ENCODE data around the gene ASB7. TPM values are rescaled to one million over a fixed set of nuclear protein-coding genes. Genes with fewer than 3 reads are reported as not detected.

Gene ASB7
- total and polyA plus RNA-seq, 2 experiments from 2014 or later = 4.1 to 13.9 TPM

GRCh38 chr15:100601163-100601562 lies 1.2 kb upstream of the ASB7 start (continued):
- TF ChIP-seq, protein P1, sequence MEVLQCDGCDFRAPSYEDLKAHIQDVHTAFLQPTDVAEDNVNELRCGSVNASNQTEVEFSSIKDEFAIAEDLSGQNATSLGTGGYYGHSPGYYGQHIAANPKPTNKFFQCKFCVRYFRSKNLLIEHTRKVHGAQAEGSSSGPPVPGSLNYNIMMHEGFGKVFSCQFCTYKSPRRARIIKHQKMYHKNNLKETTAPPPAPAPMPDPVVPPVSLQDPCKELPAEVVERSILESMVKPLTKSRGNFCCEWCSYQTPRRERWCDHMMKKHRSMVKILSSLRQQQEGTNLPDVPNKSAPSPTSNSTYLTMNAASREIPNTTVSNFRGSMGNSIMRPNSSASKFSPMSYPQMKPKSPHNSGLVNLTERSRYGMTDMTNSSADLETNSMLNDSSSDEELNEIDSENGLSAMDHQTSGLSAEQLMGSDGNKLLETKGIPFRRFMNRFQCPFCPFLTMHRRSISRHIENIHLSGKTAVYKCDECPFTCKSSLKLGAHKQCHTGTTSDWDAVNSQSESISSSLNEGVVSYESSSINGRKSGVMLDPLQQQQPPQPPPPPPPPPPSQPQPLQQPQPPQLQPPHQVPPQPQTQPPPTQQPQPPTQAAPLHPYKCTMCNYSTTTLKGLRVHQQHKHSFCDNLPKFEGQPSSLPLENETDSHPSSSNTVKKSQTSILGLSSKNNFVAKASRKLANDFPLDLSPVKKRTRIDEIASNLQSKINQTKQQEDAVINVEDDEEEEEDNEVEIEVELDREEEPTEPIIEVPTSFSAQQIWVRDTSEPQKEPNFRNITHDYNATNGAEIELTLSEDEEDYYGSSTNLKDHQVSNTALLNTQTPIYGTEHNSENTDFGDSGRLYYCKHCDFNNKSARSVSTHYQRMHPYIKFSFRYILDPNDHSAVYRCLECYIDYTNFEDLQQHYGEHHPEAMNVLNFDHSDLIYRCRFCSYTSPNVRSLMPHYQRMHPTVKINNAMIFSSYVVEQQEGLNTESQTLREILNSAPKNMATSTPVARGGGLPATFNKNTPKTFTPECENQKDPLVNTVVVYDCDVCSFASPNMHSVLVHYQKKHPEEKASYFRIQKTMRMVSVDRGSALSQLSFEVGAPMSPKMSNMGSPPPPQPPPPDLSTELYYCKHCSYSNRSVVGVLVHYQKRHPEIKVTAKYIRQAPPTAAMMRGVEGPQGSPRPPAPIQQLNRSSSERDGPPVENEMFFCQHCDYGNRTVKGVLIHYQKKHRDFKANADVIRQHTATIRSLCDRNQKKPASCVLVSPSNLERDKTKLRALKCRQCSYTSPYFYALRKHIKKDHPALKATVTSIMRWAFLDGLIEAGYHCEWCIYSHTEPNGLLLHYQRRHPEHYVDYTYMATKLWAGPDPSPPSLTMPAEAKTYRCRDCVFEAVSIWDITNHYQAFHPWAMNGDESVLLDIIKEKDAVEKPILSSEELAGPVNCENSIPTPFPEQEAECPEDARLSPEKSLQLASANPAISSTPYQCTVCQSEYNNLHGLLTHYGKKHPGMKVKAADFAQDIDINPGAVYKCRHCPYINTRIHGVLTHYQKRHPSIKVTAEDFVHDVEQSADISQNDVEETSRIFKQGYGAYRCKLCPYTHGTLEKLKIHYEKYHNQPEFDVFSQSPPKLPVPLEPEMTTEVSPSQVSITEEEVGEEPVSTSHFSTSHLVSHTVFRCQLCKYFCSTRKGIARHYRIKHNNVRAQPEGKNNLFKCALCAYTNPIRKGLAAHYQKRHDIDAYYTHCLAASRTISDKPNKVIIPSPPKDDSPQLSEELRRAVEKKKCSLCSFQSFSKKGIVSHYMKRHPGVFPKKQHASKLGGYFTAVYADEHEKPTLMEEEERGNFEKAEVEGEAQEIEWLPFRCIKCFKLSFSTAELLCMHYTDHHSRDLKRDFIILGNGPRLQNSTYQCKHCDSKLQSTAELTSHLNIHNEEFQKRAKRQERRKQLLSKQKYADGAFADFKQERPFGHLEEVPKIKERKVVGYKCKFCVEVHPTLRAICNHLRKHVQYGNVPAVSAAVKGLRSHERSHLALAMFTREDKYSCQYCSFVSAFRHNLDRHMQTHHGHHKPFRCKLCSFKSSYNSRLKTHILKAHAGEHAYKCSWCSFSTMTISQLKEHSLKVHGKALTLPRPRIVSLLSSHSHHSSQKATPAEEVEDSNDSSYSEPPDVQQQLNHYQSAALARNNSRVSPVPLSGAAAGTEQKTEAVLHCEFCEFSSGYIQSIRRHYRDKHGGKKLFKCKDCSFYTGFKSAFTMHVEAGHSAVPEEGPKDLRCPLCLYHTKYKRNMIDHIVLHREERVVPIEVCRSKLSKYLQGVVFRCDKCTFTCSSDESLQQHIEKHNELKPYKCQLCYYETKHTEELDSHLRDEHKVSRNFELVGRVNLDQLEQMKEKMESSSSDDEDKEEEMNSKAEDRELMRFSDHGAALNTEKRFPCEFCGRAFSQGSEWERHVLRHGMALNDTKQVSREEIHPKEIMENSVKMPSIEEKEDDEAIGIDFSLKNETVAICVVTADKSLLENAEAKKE (CRISPR knock-in tag; IDR thresholded peaks at IDR 0.05) = no peak

DNA sequence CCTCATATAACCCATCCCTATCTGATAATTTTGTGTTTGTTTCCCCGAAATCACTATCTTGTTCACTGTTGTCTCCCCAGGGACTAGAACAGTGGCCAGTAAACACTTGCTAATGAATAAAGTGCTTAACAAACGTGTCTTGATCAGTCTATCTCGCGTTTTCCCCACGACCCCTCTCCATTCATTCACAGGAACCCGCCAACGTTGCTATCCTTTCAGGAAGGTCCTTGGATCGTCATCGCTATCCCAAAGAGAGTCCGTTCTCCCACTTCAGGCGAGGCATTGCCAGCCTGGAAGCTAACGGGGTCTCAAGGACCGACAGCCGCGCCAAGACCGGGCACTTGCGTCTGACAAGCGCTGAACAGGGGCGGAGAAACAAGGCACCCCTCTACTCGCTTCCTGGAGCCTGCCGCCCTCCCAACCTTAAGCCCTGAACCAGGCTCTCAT lies 749 bp upstream of the ASB7 start:
- no peaks in the 10 kb centered on the region for H3K9me3 Mint-ChIP-seq
- no peak overlapping the region for H3K27ac ChIP-seq (ENCODE audit: low read depth)
- H3K79me2 ChIP-seq (replicated peaks; ENCODE audit: insufficient read depth) = peaks cover 82% of the 10 kb centered on the region
- peak overlapping the region; percentile 95 for H3K4me3 ChIP-seq
- peak overlapping the region; percentile 92 for H3K4me2 ChIP-seq
- peaks cover 10% of the 10 kb centered on the region; the same call in 1 of the 2 replicates for H3K36me3 ChIP-seq (ENCODE audit: insufficient read depth)
- no peak overlapping the region for H3K27ac Mint-ChIP-seq
- H3F3A ChIP-seq (replicated peaks; ENCODE audit: low read depth) = no peaks in the 10 kb centered on the region
- H3K9me2 ChIP-seq (ENCODE audit: insufficient read depth) = no peaks in the 10 kb centered on the region
- no peak for DNase-seq (ENCODE audit: low spot score)
- H3K4me1 Mint-ChIP-seq = peaks cover 12% of the 10 kb centered on the region
- H3K36me3 Mint-ChIP-seq (ENCODE audit: low read depth) = peaks cover 8% of the 10 kb centered on the region; the same call in 1 of the 3 replicates
- no peak overlapping the region for H3K4me3 Mint-ChIP-seq
- H3K27me3 ChIP-seq (ENCODE audit: insufficient read depth) = no peaks in the 10 kb centered on the region
- H3K4me1 ChIP-seq (ENCODE audit: insufficient read depth) = peaks cover 10% of the 10 kb centered on the region
- peak overlapping the region; percentile 78 for H2AFZ ChIP-seq
- H3K27me3 Mint-ChIP-seq (ENCODE audit: insufficient read depth, low read depth, poor library complexity) = peaks cover 4% of the 10 kb centered on the region
- H4K20me1 ChIP-seq (replicated peaks; ENCODE audit: insufficient read depth) = peaks cover 17% of the 10 kb centered on the region
- ATAC-seq = peak; percentile 32
- TF ChIP-seq ZNF331 (CRISPR knock-in tag; IDR thresholded peaks at IDR 0.05; ENCODE audit: low read depth) = no peak
- TF ChIP-seq POLR2AphosphoS5 (IDR thresholded peaks at IDR 0.05; ENCODE audit: low read depth) = no peak
- TF ChIP-seq, protein P2, sequence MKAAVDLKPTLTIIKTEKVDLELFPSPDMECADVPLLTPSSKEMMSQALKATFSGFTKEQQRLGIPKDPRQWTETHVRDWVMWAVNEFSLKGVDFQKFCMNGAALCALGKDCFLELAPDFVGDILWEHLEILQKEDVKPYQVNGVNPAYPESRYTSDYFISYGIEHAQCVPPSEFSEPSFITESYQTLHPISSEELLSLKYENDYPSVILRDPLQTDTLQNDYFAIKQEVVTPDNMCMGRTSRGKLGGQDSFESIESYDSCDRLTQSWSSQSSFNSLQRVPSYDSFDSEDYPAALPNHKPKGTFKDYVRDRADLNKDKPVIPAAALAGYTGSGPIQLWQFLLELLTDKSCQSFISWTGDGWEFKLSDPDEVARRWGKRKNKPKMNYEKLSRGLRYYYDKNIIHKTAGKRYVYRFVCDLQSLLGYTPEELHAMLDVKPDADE (IDR thresholded peaks at IDR 0.05) = no peak
- TF ChIP-seq EZH2 (IDR thresholded peaks at IDR 0.05; ENCODE audit: low read depth, unreplicated experiment) = no peak
- no peak for TF ChIP-seq NANOG (IDR thresholded peaks at IDR 0.05; ENCODE audit: borderline replicate concordance)
- no peak for TF ChIP-seq EZH2phosphoT487 (IDR thresholded peaks at IDR 0.05; ENCODE audit: unreplicated experiment)
- no peak for TF ChIP-seq STAT1 (IDR thresholded peaks at IDR 0.05; ENCODE audit: unreplicated experiment)
- no peak for TF ChIP-seq REST (IDR thresholded peaks at IDR 0.05; ENCODE audit: unreplicated experiment)
- TF ChIP-seq CTCF (conservative IDR thresholded peaks at IDR 0.05; ENCODE audit: low read depth in 2 of 2) = no peak
- TF ChIP-seq JUNB (IDR thresholded peaks at IDR 0.05; ENCODE audit: unreplicated experiment) = no peak
- TF ChIP-seq CREB1 (CRISPR knock-in tag; IDR thresholded peaks at IDR 0.05; ENCODE audit: low read depth) = no peak

Data from GM23338 (cell line).